ENCODE measurements around the gene DDX60.

DNA sequence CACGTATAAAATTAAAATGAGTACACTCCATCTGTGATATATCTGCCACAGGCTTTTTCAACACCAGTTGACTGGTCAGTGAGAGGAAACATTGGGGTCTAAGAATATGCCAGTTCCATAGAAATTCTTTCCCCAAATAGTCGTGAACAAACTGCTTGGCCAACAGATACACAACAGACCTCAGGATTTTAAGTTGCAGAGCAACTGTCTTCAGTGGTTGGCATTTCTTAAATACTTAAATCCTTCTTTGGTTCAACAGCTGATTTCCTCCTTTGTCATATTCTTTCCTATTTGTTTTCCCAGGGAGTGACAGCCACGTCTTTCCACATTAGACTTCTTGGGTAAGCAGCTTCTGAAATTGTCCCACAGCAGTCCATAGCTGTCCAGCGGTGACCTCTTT, 7.0 kb upstream of the DDX60 start:
- TF ChIP-seq CTCF (IDR thresholded peaks at IDR 0.05), result no peak
- no peak for TF ChIP-seq POLR2AphosphoS5 (IDR thresholded peaks at IDR 0.05)
- TF ChIP-seq POLR2A (IDR thresholded peaks at IDR 0.05), result no peak
